ENCODE data around the gene MTO1.
"Not testable (repeated sequence)": the region's sequence is repeated elsewhere in the genome, so short reads cannot be mapped to it uniquely, and the experiment has no call there.

MTO1 gene

DNA sequence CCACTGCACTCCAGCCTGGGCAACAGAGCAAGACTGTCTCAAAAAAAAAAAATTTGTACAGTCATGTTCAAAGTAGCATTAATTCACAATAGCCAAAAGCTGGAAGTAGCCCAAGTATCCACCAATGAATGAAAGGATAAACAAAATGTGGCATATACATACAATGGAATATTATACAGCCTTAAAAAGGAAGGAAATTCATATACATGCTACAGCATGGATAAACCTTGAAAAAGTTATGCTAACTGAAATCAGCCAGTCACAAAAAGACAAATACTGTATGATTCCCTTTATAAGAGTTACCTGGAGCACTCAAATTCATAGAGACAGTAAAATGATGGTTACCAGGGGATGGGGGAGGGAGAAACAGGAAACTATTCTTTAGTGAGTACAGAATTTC lies 43.6 kb downstream of the MTO1 start:
- DNase-seq (ENCODE audit: low read depth) = no peak

GRCh38 chr6:73505705-73506104 lies 44.2 kb downstream of the MTO1 start:
- DNase-seq (ENCODE audit: low read depth) = not testable (repeated sequence)

DNA sequence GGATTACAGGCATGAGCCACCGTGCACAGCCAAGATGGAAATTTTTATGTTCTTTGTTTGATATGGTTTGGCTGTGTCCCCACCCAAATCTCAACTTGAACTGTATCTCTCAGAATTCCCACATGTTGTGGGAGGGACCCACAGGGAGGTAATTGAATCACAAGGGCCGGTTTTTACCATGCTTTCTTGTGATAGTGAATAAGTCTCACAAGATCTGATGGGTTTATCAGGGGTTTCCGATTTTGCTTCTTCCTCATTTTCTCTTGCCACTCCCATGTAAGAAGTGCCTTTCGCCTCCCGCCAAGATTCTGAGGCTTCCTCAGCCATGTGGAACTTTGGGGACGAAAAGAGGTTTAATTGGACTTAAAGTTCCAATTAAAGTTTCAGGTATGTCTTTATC lies 44.7 kb downstream of the MTO1 start:
- no peak for DNase-seq (ENCODE audit: low read depth)

GRCh38 chr6:73508776-73509175 lies 47.2 kb downstream of the MTO1 start:
- no peak for DNase-seq (ENCODE audit: low read depth)

DNA sequence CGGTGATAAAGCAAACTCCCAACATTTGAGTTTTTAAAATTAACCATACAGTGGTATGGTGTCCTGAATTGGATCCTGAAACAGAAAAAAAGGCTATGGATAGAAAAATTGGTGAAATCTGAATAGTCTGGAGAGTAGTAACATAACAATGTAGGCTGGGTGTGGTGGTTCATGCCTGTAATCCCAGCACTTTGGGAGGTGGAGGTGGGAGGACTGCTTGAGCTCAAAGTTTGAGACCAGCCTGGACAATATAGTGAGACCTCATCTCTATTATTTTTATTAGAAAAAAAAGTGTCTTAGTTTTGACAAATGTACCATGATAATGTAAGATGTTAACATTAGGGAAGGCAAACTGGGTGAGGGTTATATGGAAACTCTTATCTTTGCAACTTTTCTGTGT lies 48.3 kb downstream of the MTO1 start:
- DNase-seq (ENCODE audit: low read depth) = no peak

- no peak for DNase-seq (ENCODE audit: low read depth)
These were observed 50.3 kb downstream of the MTO1 start for GRCh38 chr6:73511796-73512195.

GRCh38 chr6:73513496-73513854 lies 51.9 kb downstream of the MTO1 start:
- DNase-seq (ENCODE audit: low read depth) = no peak

DNA sequence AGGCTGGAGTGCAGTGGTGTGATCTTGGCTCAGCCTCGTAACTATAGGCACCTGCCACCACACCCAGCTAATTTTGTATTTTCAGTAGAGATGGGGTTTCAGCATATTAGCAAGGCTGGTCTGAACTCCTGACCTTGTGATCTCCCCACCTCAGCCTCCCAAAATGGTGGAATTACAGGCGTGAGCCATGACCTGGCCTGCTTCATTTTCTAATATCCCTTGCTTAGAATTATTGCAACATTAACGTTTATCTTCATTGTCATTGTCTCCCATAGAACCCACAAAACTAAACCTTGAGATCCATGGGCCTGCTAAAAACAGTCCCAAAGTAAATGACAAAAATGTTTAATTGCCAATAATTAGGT lies 53.2 kb downstream of the MTO1 start:
- DNase-seq (ENCODE audit: low read depth) = no peak

DNA sequence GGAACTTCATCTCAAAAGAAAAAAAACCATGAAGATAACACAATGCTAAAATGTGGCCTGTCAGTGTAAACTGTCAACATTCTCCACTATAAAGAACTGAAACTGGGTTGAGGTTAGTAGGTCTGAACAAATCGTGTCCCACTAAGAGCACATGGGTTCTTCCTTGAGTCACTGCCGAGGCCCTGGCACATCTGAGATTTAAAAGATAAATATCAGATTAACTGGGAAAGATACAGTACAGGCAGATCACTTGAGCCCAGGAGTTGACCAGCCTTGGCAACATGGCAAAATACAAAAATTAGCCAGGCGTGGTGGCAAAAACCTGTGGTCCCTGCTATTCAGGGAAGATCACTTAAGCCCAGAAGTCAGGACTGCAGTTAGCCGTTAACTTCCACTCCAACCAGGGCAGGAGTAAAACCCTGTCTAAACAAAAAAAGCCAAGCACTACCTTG lies 53.7 kb downstream of the MTO1 start:
- DNase-seq (ENCODE audit: low read depth) = no peak

DNA sequence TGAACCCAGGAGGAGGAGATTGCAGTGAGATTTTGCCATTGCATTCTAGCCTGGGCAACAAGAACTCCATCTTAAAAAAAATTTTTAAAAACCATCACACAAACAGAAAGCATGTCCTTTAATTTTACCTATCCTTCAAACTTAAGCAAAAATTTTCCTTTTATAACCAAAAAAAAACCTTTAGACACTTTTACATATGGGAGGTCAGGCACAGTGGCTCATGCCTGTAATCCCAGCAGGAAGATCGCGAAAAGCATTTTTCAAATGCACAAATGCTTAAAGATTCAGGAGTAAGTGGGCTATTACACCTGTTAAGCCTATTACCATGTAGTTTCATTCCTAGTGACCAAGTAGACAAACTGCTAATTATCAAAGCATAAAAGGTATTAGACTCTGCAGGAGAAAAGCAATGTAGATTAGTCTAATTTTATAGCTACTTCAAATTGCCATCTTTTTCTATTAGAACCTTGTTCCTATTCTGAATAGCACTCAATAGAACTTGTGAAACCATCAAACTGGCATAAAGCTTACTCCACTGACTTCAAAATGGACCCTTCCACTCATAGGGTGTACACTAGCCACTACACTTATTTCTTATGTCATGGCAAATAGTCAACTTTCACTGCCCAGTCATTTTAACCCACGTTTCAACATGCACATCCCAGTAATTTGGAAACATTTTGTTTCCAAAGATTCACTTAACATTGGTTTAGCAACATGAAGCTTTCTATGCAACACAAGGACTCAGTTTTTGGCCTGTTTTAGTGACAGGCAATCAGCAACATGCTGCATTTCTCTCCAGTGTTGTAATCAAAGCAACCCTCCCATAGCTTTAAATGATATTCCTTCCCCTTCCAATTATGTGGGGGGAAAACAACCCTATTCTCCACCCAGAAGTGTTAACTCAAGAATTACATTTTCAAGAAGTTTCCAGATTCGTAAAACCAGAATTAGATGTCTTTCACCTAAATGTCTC lies 55.3 kb downstream of the MTO1 start:
- DNase-seq (ENCODE audit: low read depth) = no peak

DNA sequence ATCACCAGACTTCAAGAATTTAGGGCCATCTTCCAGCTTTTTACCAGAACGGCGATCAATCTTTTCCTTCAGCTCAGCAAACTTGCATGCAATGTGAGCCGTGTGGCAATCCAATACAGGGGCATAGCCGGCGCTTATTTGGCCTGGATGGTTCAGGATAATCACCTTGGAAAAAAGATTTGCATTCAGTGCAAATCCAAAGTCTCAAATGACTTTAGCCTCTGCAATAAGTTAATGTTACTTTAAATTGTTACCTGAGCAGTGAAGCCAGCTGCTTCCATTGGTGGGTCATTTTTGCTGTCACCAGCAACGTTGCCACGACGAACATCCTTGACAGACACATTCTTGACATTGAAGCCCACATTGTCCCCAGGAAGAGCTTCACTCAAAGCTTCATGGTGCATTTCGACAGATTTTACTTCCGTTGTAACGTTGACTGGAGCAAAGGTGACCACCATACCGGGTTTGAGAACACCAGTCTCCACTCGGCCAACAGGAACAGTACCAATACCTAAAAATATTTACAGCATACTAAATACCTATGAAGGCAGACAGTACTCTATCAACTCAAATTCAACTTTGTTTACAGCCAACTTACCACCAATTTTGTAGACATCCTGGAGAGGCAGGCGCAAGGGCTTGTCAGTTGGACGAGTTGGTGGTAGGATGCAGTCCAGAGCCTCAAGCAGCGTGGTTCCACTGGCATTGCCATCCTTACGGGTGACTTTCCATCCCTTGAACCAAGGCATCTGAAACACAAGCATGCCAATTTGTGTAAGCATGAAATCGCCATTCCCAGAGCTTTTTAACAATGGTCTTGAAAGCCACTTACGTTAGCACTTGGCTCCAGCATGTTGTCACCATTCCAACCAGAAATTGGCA lies 56.8 kb downstream of the MTO1 start:
- not testable (repeated sequence) for DNase-seq (ENCODE audit: low read depth)

DNA sequence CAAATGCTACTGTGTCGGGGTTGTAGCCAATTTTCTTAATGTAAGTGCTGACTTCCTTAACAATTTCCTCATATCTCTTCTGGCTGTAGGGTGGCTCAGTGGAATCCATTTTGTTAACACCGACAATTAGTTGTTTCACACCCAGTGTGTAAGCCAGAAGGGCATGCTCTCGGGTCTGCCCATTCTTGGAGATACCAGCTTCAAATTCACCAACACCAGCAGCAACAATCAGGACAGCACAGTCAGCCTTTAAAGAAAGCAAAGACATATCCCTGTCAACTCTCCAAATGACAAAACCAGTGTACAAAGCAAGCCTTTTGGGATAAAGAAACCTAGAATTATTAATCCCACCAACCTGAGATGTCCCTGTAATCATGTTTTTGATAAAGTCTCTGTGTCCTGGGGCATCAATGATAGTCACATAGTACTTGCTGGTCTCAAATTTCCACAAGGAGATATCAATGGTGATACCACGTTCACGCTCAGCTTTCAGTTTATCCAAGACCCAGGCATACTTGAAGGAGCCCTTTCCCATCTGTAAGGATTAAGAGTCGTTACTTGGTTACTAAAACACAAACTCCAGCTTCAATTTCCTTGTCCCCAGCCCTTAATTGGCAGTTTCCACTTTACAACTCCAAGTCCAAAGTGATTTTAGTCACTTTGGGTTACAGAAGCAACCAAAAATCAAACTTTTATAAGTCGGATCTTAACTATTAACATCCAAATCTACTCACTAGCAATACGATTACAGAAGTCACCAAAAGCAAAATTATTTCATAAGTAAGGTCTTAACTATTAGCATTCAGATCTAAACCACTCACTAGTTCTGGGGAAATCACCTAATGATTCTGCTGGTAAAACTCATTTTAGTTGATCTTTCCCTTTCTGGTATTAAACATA lies 57.7 kb downstream of the MTO1 start:
- not testable (repeated sequence) for DNase-seq (ENCODE audit: low read depth)

- DNase-seq (ENCODE audit: low read depth) = peak; percentile 53
These were observed 58.6 kb downstream of the MTO1 start for GRCh38 chr6:73519926-73520687.

DNA sequence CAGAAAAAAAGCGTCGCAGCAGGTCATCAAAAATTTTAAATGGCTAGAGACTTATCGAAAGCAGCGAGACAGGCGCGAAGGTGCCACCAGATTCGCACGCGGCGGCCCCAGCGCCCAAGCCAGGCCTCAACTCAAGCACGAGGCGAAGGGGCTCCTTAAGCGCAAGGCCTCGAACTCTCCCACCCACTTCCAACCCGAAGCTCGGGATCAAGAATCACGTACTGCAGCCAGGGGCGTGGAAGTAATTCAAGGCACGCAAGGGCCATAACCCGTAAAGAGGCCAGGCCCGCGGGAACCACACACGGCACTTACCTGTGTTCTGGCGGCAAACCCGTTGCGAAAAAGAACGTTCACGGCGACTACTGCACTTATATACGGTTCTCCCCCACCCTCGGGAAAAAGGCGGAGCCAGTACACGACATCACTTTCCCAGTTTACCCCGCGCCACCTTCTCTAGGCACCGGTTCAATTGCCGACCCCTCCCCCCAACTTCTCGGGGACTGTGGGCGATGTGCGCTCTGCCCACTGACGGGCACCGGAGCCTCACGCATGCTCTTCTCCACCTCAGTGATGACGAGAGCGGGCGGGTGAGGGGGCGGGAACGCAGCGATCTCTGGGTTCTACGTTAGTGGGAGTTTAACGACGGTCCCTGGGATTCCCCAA lies 59.3 kb downstream of the MTO1 start, which contains the start of gene EEF1A1:
Gene EEF1A1, minus strand, starts transcription at position 345 of the 663 bp plus-strand sequence. CDS start 1,006 bp downstream, outside the sequence.
- peak; percentile 99 for DNase-seq (ENCODE audit: low read depth)

- DNase-seq (ENCODE audit: low read depth) = peak; percentile 67
These were observed 59.9 kb downstream of the MTO1 start for GRCh38 chr6:73521351-73521985.

DNA sequence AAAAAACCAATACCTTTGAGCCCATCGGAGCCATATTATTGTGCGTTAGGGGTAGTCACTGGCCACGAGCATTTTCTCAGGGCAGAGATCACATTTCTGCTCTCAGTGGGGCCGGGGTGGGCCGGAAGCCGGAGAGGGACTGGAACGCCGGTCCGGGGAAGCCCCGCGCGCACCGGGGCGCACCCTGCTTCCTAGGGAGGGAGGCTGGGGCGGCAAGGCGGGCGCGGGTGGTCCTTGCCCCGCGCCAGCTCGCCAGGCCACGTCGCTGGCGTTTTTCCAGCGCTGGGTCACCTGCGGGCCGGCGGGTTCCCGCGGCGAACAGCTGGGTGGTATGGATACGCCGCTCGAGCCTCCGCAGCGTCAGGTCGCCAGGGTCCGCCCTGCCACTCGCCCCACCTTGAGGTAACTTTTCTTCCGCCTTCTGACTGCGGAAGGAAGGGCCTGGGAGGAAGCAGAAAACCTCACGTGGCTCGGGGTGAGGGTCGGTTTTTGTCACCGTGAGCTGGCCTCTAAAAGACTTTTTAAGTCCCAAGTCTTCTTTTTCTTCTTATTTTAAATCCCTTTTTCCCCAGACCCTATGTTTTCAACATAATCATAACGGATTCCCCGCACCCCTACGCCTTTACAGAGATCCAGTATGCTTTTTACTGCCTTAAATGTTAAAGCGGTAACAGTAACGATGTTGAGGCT lies 62.0 kb downstream of the MTO1 start:
- DNase-seq (ENCODE audit: low read depth) = peak; percentile 13

- no peak for DNase-seq (ENCODE audit: low read depth)
These were observed 64.2 kb downstream of the MTO1 start for GRCh38 chr6:73525546-73526330.

- DNase-seq (ENCODE audit: low read depth) = no peak
These were observed 67.4 kb downstream of the MTO1 start for GRCh38 chr6:73528897-73529296.

Measured in fibroblast of the conjunctiva (primary cell).